AG04449 (cell line): ENCODE results near the gene MISP.

Experiments
- CTCF ChIA-PET: fragments of 350-600 bp; formaldehyde crosslinking; extraction: SDS; loops from one replicate; lab custom pipeline; 2021; ENCODE audit warnings: antibody characterized with exemption; lab: Yijun Ruan, JAX
- POLR2A ChIA-PET: fragments of 400-600, 350-600 bp; formaldehyde crosslinking; extraction: SDS; loops from one replicate; lab custom pipeline; 2020; ENCODE audit warnings: antibody characterized with exemption, inconsistent platforms; lab: Yijun Ruan, JAX
- DNase-seq: peaks from one replicate; pipeline ENCODE4 v3.0.0-alpha.2; 2010; ENCODE audit warnings: low read depth, low spot score
- H3K4me3 ChIP-seq: 2 replicates; pipeline ENCODE4 v1.5.1; 2011; ENCODE audit warnings: low read depth, mild to moderate bottlenecking, control low read depth, low read length
- CTCF ChIP-seq: IDR thresholded peaks from one replicate; pipeline ENCODE4 v1.5.1; 2011; ENCODE audit warnings: mild to moderate bottlenecking, moderate library complexity, low read length, control low read depth, inconsistent platforms; ENCODE audit not compliant: insufficient read depth; ENCODE audit errors: missing control alignments

MISP gene

GRCh38 chr19:718991-719512 lies 31.9 kb upstream of the MISP start:
- ChIA-PET CTCF (interaction anchor here (0.7 kb wide), 1 partner anchor 15 kb away, joined by 3 read pairs; no protein-coding TSS in a partner anchor), POLR2A (no interaction called here)
- H3K4me3 ChIP-seq: no peak overlapping the region
- DNase-seq: no peak
- no peak for TF ChIP-seq CTCF

- CTCF ChIA-PET: no interaction called here
- TF ChIP-seq CTCF: no peak
- no peak overlapping the region for H3K4me3 ChIP-seq
- DNase-seq: no peak
- POLR2A ChIA-PET: no interaction called here
Measured at GRCh38 chr19:719636-720344, 31.1 kb upstream of the MISP start.

GRCh38 chr19:720345-721160 lies 30.4 kb upstream of the MISP start:
- no peak for TF ChIP-seq CTCF
- ChIA-PET CTCF (no interaction called here), POLR2A (no interaction called here)
- DNase-seq: no peak
- no peak overlapping the region for H3K4me3 ChIP-seq

DNA sequence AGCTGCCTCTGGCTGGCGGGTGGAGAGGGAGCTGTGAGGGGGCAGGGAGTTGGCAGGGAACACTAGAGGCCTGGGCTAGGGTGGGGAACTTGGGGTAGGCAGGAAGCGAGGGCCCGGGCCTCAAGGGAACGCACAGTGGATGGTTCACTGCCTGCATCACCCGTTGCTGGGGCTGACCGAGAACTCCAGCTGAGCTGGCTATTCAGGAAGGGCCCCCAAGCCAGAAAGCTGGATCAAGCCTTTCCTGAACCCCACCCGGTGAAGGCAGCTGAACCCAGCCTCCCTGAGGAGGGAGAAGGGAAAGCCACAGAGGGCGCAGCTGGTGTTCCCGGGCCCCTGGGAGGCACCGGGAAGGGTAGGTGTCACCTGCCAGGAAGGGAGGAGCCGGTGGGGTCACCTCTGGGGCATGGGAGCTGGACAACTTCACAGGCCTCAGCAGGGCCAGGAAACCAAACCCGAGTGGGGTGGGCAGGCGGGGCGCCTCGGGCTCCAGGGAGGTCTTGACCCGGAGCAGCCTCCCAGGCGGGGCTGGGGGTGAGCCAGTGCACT lies 28.3 kb upstream of the MISP start:
- H3K4me3 ChIP-seq: no peak overlapping the region
- no peak for TF ChIP-seq CTCF
- DNase-seq: no peak
- CTCF ChIA-PET: interaction anchor here (0.7 to 1.0 kb wide), 2 partner anchors 15 to 16 kb away, joined by 3 to 5 read pairs; no protein-coding TSS in a partner anchor
- POLR2A ChIA-PET: no interaction called here

DNA sequence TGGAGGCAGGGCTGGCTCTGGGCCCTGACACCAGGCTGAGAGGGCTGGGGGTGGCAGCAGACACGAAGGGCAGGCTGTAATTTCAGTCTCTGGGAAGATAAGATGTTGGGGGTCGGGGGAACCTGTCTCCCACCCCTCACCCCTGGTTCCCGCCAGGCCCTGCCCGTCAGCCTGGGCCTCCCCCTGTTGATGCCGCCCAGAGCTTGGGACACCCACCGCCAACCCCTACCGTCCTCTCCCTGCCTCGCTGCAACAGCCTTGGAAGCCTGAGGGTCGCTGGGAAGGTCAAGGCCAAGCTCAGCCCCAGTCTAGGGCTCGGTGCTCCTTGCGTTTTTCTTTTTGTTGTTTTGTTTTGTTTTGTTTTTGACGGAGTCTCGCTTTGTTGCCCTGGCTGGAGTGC lies 27.7 kb upstream of the MISP start:
- H3K4me3 ChIP-seq: no peak overlapping the region
- no peak for TF ChIP-seq CTCF
- no peak for DNase-seq
- ChIA-PET CTCF (interaction anchor here (0.8 to 1.0 kb wide), 2 partner anchors 11 to 15 kb away, joined by 4 to 5 read pairs; no protein-coding TSS in a partner anchor), POLR2A (no interaction called here)
